Activated T-cell treated with anti-CD3 and anti-CD28 coated beads, Interleukin-2, amount 50 U/mL, for 72 hours (primary cell): ENCODE results near the gene ZMYND11. TPM values are rescaled to one million over a fixed set of nuclear protein-coding genes. Genes with fewer than 3 reads are reported as not detected.
"Not testable (repeated sequence)": the region's sequence is repeated elsewhere in the genome, so short reads cannot be mapped to it uniquely, and the experiment has no call there.

Source experiments
- ATAC-seq, 2 donors: fragments of 150-1000 bp; cut with Tn5 transposase; replicated peaks in 1 of 2; 2 replicates each; pipeline ENCODE4 v1.10.0; 2021; ENCODE audit warnings: moderate library complexity in 2 of 2, mild to moderate bottlenecking in 1 of 2
- DNase-seq, 2 donors: peaks; one replicate each; pipeline ENCODE4 v3.0.0; 2021 to 2022; ENCODE audit warnings: mixed read lengths in 1 of 2
- H3K27ac Mint-ChIP-seq: one replicate; pipeline ENCODE4 v1.8.0; 2022; ENCODE audit warnings: mild to moderate bottlenecking, moderate library complexity, mixed read lengths
- H3K27me3 Mint-ChIP-seq: one replicate; pipeline ENCODE4 v1.8.0; 2022; ENCODE audit warnings: low read depth, mixed read lengths
- H3K36me3 Mint-ChIP-seq, 2 donors: one replicate each; pipeline ENCODE4 v1.8.0; 2022; ENCODE audit warnings: mixed read lengths in 2 of 2, mild to moderate bottlenecking in 1 of 2; ENCODE audit not compliant: insufficient read depth in 2 of 2
- H3K4me1 Mint-ChIP-seq: one replicate; pipeline ENCODE4 v1.8.0; 2022; ENCODE audit warnings: low read depth, mixed read lengths
- H3K4me3 Mint-ChIP-seq, 2 donors: one replicate each; pipeline ENCODE4 v1.8.0; 2022; ENCODE audit warnings: mild to moderate bottlenecking in 2 of 2, mixed read lengths in 2 of 2, moderate library complexity in 2 of 2
- H3K9me3 Mint-ChIP-seq, 2 donors: one replicate each; pipeline ENCODE4 v1.8.0; 2022; ENCODE audit warnings: mixed read lengths in 2 of 2
- total RNA-seq, 2 donors: library from RNA; stranded (reverse); gene quantifications; one replicate each; pipeline ENCODE4 v1.2.3, GENCODE V29; 2022

ZMYND11 gene
- total RNA-seq, 2 donors from 2014 or later = 24.6 to 30.1 TPM

GRCh38 chr10:288316-289200, 153.3 kb downstream of the ZMYND11 start:
- Mint-ChIP-seq H3K27me3 (no peaks in the 10 kb centered on the region), H3K36me3 (peaks cover 0 to 4% of the 10 kb centered on the region in 2 donors), H3K9me3 (no peaks in the 10 kb centered on the region), H3K27ac (no peak overlapping the region), H3K4me1 (peaks cover 14% of the 10 kb centered on the region), H3K4me3 (no peak overlapping the region)
- no peak for ATAC-seq
- no peak for DNase-seq

GRCh38 chr10:289581-289980, 154.3 kb downstream of the ZMYND11 start:
- H3K36me3 Mint-ChIP-seq = no peaks in the 10 kb centered on the region
- no peaks in the 10 kb centered on the region for H3K27me3 Mint-ChIP-seq
- no peak overlapping the region for H3K27ac Mint-ChIP-seq

GRCh38 chr10:290026-290725, 154.9 kb downstream of the ZMYND11 start:
- Mint-ChIP-seq H3K27ac (no peak overlapping the region), H3K27me3 (no peaks in the 10 kb centered on the region), H3K4me3 (no peak overlapping the region), H3K4me1 (no peaks in the 10 kb centered on the region), H3K9me3 (no peaks in the 10 kb centered on the region), H3K36me3 (no peaks in the 10 kb centered on the region)
- ATAC-seq = no peak
- no peak for DNase-seq

More at GRCh38 chr10:289581-289980, 154.3 kb downstream of the ZMYND11 start:
- Mint-ChIP-seq H3K4me3 (no peak overlapping the region), H3K9me3 (no peaks in the 10 kb centered on the region), H3K4me1 (peaks cover 4% of the 10 kb centered on the region)
- no peak for ATAC-seq
- DNase-seq = no peak

DNA sequence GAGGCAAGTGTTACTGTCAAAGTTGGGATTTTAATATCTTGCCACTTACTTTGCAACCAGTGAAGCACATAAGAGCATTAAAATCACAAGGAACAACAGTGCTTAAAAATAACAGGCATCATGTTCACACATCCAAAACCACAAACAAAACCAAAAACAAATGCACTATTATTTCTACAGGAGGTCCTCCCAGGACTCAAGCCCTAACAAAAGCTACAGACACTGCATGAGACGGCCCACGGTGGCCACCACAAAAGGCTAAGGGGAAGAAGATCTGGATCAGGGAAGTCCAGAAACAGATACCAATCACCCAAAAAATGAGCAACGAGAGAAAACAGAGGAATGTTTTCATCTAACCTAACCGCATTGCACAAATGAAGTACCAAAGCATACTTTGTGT, 158.4 kb downstream of the ZMYND11 start:
- ATAC-seq (no peak), DNase-seq (no peak)
- no peak overlapping the region for H3K27ac Mint-ChIP-seq
- H3K36me3 Mint-ChIP-seq = no peaks in the 10 kb centered on the region
- H3K4me3 Mint-ChIP-seq = no peak overlapping the region
- H3K4me1 Mint-ChIP-seq = no peaks in the 10 kb centered on the region
- no peaks in the 10 kb centered on the region for H3K9me3 Mint-ChIP-seq
- H3K27me3 Mint-ChIP-seq = no peaks in the 10 kb centered on the region

DNA sequence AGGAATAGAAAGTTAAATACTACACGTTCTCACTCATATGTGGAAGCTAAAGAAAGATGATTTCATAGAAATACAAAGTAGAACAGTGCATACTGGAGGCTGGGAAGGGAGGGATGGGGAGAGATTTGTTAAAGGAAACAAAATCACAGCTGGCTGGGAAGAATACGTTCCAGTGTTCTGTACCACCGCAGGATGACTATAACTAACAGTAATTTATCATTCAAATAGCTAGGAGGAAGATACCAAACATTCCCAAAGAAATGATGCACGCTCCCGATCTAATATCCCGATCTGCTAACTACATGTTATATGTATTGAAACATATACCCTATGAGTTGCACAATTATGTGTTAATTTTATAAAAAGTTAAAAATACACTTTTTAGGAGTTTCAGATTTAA, 162.3 kb downstream of the ZMYND11 start:
- no peak for DNase-seq
- Mint-ChIP-seq H3K4me1 (no peaks in the 10 kb centered on the region), H3K27me3 (no peaks in the 10 kb centered on the region), H3K4me3 (no peak overlapping the region), H3K27ac (no peak overlapping the region), H3K9me3 (no peaks in the 10 kb centered on the region), H3K36me3 (no peaks in the 10 kb centered on the region)
- no peak for ATAC-seq

GRCh38 chr10:298033-298432, 162.8 kb downstream of the ZMYND11 start:
- no peak overlapping the region for H3K4me3 Mint-ChIP-seq
- DNase-seq (no peak), ATAC-seq (no peak)
- H3K9me3 Mint-ChIP-seq = no peaks in the 10 kb centered on the region
- no peaks in the 10 kb centered on the region for H3K27me3 Mint-ChIP-seq
- H3K4me1 Mint-ChIP-seq = no peaks in the 10 kb centered on the region
- H3K27ac Mint-ChIP-seq = no peak overlapping the region
- H3K36me3 Mint-ChIP-seq = no peaks in the 10 kb centered on the region

DNA sequence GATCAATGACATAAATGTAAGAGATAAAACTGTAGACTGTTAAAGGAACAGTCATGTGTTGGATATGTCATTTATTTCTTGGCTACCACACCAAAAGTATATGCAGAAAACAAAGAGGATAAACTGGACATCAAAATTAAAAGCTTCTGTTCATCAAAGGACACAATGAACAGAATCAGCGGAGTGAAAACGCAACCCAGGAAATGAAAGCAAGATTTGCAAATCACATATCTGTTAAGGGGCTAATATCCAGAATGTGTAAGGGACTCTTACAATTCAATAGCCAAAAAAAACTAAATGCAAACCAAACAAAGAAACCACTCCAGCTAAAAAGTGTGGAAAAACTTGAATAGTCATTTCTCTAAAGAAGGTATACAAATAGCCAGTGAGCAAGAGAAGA, 164.3 kb downstream of the ZMYND11 start:
- H3K27me3 Mint-ChIP-seq = no peaks in the 10 kb centered on the region

GRCh38 chr10:299969-300368, 164.7 kb downstream of the ZMYND11 start:
- ATAC-seq = no peak
- Mint-ChIP-seq H3K9me3 (no peaks in the 10 kb centered on the region), H3K4me1 (no peaks in the 10 kb centered on the region), H3K27me3 (no peaks in the 10 kb centered on the region), H3K4me3 (no peak overlapping the region), H3K27ac (no peak overlapping the region), H3K36me3 (no peaks in the 10 kb centered on the region)
- no peak for DNase-seq

More for the DNA sequence above, 164.3 kb downstream of the ZMYND11 start:
- no peaks in the 10 kb centered on the region for H3K4me1 Mint-ChIP-seq
- DNase-seq (no peak), ATAC-seq (no peak)
- H3K27ac Mint-ChIP-seq = no peak overlapping the region
- no peaks in the 10 kb centered on the region for H3K36me3 Mint-ChIP-seq
- no peaks in the 10 kb centered on the region for H3K9me3 Mint-ChIP-seq
- H3K4me3 Mint-ChIP-seq = no peak overlapping the region

DNA sequence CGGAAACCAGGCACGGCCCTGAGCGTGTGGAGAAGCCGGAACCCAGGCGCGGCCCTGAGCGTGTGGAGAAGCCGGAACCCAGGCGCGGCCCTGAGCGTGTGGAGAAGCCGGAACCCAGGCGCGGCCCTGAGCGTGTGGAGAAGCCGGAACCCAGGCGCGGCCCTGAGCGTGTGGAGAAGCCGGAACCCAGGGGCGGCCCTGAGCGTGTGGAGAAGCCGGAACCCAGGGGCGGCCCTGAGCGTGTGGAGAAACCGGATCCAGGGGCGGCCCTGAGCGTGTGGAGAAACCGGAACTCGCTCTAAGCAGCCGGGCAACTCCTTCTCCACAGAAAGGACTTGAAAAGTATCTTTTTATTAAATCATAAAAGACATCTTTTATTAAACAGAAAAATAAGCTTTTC, 165.3 kb downstream of the ZMYND11 start:
- not testable (repeated sequence) for H3K27me3 Mint-ChIP-seq, H3K9me3 Mint-ChIP-seq, DNase-seq, H3K4me1 Mint-ChIP-seq, H3K4me3 Mint-ChIP-seq, H3K36me3 Mint-ChIP-seq, ATAC-seq, H3K27ac Mint-ChIP-seq

DNA sequence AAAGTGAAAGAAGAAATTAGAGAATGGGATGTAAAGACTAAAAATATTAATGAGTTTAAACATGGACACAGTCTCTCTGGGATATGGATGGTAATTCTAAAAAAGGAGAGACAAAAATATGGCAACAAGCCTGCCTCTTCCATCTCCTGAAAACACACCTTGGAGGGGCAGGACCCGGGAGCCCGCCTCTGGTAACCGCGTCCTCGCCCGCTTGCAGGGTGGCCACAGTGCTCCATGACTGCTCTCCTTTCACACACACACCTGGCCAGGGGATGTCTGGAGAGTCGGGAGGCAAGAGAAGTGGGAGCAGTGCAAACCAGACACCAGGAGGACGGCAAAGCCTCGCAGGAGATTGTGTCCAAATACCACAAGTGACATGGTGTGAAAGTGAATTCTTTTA, 166.3 kb downstream of the ZMYND11 start:
- Mint-ChIP-seq H3K9me3 (no peaks in the 10 kb centered on the region), H3K27ac (no peak overlapping the region), H3K27me3 (no peaks in the 10 kb centered on the region), H3K4me3 (no peak overlapping the region), H3K36me3 (no peaks in the 10 kb centered on the region), H3K4me1 (no peaks in the 10 kb centered on the region)
- no peak for DNase-seq
- ATAC-seq = no peak

Other genes starting within 250 kb of the ZMYND11 start
- not detected for gene TUBB8, start 86.2 kb upstream of the ZMYND11 start, total RNA-seq